Vagina (tissue), 2 donors: ENCODE measurements around the gene TEX13A.

Experiments used
- CTCF ChIP-seq, 3 experiments: fragments of 450-650 bp in 2 of 3; fragments of 200-600 bp in 1 of 3; sonication (generic) in 1 of 3; IDR thresholded peaks; one replicate each; pipeline ENCODE4 v1.5.1; 2017 to 2019; ENCODE audit warnings: antibody characterized with exemption in 3 of 3, mild to moderate bottlenecking in 2 of 3, moderate library complexity in 2 of 3
- POLR2A ChIP-seq, 2 donors: fragments of 450-650 bp; IDR thresholded peaks; one replicate each; pipeline ENCODE4 v1.6.1; 2017; ENCODE audit warnings: antibody characterized with exemption in 2 of 2, mild to moderate bottlenecking in 2 of 2, moderate library complexity in 2 of 2

DNA sequence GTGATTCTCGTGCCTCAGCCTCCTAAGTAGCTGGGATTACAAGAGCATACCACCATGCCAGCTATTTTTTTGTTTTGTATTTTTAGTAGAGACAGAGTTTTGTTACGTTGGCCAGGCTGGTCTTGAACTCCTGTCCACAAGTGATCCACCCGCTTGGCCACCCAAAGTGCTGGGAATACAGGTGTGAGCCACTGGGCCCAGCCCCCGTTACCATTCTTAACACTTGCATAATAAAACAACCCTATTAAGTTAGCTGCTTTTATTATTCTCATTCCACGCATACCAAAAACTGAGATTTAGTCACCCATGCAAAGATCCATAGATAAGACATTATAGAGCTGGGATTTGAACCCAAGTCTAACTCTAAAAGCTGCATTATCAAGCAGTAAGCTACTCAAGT, 6.0 kb upstream of the TEX13A start:
- no peak for TF ChIP-seq POLR2A (IDR thresholded peaks at IDR 0.05)
- no peak for TF ChIP-seq CTCF (IDR thresholded peaks at IDR 0.05)
